HG02870 (cell line): ENCODE measurements around the gene MRC2.
A peak's percentile ranks its signal among the peaks of the same experiment; 100 is the strongest.
"Not testable (repeated sequence)": the region's sequence is repeated elsewhere in the genome, so short reads cannot be mapped to it uniquely, and the experiment has no call there.

Experiments used
- ATAC-seq: cut with Tn5 transposase; IDR thresholded peaks from one replicate; pipeline ENCODE4 v1.9.1; 2021; ENCODE audit warnings: mild to moderate bottlenecking, moderate library complexity; ENCODE audit not compliant: unreplicated experiment

Gene MRC2, protein sequence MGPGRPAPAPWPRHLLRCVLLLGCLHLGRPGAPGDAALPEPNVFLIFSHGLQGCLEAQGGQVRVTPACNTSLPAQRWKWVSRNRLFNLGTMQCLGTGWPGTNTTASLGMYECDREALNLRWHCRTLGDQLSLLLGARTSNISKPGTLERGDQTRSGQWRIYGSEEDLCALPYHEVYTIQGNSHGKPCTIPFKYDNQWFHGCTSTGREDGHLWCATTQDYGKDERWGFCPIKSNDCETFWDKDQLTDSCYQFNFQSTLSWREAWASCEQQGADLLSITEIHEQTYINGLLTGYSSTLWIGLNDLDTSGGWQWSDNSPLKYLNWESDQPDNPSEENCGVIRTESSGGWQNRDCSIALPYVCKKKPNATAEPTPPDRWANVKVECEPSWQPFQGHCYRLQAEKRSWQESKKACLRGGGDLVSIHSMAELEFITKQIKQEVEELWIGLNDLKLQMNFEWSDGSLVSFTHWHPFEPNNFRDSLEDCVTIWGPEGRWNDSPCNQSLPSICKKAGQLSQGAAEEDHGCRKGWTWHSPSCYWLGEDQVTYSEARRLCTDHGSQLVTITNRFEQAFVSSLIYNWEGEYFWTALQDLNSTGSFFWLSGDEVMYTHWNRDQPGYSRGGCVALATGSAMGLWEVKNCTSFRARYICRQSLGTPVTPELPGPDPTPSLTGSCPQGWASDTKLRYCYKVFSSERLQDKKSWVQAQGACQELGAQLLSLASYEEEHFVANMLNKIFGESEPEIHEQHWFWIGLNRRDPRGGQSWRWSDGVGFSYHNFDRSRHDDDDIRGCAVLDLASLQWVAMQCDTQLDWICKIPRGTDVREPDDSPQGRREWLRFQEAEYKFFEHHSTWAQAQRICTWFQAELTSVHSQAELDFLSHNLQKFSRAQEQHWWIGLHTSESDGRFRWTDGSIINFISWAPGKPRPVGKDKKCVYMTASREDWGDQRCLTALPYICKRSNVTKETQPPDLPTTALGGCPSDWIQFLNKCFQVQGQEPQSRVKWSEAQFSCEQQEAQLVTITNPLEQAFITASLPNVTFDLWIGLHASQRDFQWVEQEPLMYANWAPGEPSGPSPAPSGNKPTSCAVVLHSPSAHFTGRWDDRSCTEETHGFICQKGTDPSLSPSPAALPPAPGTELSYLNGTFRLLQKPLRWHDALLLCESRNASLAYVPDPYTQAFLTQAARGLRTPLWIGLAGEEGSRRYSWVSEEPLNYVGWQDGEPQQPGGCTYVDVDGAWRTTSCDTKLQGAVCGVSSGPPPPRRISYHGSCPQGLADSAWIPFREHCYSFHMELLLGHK (N-terminal part only)

DNA sequence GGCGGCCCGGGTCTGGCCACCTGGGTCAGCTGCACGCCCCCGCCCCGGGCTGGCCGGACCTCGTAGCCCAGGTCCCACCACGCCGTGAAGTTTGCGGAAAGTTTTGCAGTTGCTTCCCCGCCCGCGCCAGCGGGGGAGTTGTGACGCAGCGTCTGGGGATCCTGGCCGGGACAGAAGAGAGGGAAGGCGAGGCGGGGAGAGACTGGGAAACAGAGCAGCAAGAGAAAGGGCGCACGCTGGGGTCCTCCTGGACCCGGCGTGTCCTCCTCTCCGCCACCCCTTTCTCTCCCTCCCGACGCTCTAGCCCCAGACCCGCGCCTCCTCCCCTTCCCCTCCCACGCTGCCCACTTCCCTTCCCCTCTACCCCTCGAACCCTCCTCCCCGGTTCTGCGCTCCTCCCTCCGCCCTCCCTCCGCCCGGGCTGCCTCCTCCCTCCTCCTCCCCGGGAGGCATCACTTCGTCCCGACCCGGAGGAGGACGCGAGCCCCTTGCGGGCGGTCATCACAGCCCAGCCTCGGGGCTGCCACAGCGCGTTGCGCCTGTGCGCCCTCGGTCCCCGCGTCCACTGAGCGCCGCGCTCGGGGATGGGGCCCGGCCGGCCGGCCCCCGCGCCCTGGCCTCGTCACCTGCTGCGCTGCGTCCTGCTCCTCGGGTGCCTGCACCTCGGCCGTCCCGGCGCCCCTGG lies at the start of gene MRC2:
MRC2 (plus strand) TSS at position 452 of the 685 bp plus-strand sequence; CDS start at position 585, 133 bp downstream.
- peak; percentile 43 for ATAC-seq

DNA sequence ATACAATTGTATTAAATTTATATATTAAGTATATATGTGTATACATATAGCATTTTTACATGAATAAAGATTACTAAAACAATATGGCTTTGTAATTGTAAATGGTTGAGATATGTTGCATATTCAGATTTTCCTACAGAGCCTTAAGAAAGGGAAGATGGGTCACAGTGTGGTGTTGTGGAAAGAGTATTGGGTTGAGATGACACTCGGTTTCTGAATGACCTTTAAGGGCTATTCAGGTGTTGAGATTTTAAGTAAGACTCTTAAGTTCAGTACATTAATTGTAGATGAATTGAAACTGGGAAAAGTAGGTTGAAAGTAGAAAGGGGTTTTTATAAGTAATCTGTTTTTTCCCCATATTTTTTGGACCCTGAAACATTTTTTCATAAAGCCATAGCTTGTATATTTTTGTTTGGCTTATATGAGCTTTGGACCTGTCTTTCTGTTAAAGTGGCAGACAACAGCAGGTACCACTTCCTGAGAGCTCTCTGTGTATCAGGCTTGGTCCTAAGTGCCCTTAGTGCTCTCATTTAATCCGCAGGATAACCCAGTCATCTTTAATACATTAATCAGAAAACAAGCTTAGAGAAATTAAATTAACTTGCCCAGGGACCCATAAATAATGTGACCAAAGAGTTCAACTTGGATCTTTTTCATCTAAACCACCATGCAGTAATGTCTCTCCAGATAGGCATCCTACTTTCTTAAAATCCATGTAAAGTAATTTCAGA lies 48.5 kb upstream of the MRC2 start:
- no peak for ATAC-seq

DNA sequence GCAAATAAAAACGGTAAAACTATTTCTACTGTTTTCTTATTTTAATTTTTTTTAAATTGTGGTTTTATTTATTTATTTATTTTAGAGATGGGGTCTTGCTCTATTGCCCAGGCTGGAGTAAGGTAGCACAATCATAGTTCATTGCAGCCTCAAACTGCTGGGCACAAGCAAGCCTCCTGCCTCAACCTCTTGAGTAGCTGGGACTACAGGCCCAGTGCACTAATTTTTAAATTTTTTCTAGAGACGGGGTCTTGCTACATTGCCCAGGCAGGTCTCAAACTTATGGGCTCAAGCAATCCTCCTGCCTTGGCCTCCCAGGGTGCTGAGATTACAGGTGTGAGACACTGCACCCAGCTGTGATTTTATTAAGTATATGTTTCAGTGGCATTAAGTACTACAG lies 46.5 kb upstream of the MRC2 start:
- no peak for ATAC-seq

DNA sequence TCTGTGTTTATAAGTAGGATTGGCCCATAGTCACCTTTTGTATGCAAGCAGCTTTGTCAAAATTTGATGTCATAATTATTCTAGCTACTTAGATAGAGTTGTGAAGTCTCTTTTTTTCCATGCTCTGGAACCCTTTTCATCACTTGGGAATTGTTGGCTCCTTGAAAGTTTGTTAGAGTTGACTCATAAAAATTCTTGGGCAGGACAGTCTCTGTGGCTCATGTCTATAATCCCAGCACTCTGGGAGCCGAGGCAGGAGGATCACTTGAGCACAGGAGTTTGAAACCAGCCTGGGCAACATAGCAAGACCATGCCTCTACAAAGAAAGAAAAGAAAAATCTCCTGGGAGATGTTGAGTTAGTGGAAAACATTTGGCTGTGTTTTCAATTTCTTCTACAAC lies 45.7 kb upstream of the MRC2 start:
- no peak for ATAC-seq

DNA sequence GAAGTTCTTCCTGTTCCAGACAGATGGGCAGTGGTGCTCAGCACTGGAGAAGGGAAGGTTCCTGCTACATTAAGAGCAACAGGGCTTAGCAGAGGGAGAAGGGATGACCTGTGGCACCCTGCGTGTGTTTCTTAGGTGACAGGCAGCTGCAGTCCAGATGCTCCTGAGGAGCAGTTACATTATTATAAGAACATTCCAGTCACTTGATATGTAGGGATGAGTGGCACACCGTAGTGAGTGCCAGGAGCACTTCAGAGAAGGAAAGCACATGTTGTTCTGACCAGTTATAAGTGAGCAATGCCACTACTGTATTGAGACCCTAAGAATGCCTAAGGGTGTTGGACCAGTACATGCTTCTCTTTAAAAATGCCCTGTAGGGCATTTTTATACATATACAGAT lies 39.9 kb upstream of the MRC2 start:
- no peak for ATAC-seq

DNA sequence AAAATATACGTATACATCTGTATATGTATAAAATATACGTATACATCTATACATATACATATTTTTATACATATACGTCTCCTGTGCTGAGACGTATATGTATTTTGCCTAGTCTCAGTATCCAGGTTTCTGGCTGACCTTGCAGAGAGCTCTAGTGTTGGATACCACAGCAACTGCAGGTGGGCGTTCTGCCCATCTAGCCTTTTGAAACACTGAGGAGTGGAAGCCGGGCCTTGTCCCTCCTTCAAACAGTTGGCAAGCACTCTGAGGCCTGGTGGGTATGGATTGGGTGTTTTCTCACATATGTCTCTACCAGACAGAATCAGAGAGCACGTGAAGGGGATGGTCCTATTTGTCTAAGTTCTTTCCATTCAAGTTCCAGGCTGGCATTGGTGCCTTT lies 39.4 kb upstream of the MRC2 start:
- ATAC-seq: no peak

DNA sequence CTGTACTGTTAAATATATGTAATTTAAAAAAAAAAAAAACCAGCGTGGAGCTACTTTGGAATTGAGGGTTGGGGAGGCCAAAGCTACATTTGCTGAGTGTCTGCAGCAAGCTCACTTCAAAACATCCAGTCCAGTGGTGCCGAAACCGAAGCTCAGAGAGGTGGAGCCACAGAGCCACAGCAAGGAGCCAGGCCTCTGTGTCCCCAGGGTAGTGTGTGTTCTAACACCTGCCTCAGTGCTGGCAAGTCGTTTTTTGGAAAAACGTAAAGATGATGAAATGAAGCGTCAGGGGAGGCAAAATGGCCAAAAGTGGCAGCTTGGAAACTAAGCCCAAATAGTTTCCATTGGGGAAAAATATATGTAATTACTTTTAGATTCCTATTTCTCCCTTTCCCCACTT lies 36.1 kb upstream of the MRC2 start:
- no peak for ATAC-seq

DNA sequence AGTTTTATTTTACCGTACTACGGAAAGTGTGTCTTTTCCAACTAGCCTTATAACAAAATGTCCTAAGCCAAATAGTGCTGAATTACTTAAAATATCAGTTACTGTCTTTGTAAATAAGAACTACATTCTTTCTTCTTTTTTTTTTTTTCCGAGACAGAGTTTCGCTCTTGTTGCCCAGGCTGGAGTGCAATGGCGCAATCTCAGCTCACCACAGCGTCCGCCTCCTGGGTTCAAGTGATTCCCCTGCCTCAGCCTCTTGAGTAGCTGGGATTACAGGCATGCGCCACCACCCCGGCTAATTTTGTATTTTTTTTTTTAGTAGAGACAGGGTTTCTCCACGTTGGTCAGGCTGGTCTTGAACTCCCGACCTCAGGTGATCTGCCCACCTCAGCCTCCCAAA lies 35.6 kb upstream of the MRC2 start:
- not testable (repeated sequence) for ATAC-seq

DNA sequence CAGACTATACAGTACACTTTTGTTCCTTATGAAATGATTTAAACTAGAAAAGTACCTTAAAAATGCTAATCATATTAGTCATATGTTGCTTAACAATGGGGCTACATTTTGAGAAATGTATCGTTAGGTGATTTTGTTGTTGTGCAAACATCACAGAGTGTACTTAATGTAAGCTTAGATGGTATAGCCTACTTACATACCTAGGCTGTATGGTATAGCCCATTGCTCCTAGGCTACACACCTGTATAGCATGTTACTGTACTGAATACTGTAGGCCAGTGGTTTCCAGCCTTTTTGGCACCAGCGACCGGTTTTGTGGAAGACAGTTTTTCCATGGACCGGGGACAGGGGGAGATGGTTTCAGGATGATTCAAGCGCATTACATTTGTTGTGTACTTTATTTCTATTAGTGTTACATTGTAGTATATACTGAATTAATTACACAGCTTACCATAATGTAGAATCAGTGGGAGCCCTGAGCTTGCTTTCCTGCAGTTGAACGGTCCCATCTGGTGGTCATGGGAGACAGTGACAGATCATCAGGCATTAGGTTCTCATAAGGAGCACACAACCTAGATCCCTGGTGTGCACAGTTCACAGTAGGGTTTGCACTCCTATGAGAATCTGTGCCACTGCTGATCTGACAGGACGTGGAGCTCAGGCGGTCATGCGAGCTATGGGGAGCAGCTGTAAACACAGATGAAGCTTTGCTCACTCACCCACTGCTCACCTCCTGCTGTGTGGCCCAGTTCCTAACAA lies 35.0 kb upstream of the MRC2 start:
- ATAC-seq: no peak

DNA sequence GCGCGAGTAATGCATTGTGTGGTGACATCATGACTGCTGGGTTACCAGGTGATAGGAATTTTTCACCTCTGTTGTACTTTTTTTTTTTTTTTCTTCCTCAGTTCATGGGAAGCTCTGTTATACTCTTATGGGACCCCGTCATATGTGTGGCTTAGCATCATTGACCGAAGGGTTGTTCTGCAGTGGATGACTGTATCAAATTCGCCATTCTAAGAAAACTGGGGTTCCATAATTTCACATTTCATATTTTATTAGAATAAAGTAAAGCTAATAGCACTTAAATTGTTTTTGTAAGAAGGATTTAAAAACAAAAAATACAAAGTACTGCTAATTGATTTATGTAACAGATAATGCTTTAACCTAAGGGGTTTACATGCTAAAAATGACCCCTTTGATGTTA lies 32.0 kb upstream of the MRC2 start:
- no peak for ATAC-seq

DNA sequence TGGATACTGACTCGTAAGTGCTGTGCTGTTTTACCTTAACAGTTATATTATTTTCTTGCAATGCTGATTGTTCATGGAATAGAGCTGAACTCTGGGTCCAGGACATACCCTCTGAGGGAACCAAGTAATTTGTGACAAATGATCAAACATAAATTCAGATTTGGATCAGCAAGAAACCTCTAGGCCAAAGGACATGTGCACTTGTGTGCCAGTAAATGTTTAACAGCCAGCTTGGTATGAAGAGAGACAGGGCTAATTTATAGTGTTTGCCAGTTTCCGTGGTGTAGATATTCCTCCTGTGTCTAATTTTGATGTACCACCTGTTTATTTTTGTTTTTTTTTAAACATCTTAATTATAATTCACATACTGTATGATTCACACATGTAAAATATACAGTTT lies 30.8 kb upstream of the MRC2 start:
- no peak for ATAC-seq

DNA sequence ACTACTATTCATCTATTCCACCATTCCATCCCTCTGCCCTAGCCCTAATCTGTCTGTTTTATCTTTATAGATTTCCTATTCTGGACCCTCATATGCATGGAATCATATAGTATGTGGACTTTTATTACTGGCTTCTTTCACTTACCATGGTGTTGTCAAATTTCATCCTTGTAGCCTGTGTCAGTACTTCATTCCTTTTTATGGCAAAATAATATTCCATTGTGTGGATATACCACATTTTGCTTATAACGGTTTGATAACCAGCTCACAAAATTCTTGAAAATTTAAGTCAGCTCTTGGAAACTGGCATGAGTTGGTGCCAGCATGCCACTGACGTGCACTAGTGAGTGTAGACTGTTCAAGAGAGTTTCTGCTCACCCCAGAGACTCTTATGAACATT lies 30.3 kb upstream of the MRC2 start:
- ATAC-seq: no peak

DNA sequence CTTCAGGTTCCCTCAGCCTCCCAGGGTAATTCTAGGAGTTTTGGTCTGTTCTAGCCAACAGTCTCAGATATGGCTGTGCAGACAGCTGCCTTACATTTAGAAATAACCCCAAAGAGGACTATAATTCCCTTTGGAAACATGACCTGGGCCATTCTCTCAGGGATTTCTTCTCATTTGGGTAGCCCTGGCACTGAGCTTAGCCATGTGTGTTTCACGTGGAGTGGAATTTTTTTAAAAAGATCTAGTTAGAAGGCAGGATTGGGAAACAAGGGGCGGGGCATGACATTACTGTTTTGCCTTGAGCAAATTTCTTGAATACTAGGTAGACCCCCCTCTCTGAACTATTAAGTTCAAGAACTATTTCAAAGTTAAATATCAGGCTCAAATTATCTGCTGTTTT lies 29.6 kb upstream of the MRC2 start:
- no peak for ATAC-seq

DNA sequence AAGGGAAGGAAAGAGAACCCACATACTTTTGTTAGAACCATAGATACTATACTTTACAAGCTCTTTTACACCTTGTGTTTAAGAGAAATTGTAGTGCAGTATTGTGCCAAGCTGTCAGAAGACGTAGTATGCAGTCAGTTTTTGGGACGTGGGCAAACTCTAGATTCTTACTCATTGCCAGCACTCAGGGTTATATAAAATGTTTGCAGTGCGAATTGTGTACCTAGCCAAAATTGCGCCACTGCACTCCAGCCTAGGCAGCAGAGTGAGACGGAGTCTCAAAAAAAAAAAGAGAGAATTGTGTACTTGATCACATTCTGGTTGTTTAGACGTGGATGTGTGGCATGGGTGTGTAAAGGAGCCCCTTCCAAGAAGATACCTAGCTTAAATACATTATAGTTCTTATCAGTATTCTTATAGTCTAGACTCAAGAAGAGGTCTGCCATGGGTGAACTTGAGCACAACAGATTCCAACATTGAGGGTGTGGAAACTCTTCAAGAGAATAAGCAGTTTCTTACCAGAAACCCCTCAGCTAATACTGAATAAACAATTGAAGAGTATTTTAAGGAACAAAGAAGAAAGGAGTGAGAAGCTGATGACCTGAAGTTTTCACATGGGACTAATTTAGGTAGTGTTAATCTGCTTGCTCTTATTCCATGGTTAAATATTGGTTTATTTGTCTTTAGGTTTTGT lies 27.4 kb upstream of the MRC2 start:
- no peak for ATAC-seq

DNA sequence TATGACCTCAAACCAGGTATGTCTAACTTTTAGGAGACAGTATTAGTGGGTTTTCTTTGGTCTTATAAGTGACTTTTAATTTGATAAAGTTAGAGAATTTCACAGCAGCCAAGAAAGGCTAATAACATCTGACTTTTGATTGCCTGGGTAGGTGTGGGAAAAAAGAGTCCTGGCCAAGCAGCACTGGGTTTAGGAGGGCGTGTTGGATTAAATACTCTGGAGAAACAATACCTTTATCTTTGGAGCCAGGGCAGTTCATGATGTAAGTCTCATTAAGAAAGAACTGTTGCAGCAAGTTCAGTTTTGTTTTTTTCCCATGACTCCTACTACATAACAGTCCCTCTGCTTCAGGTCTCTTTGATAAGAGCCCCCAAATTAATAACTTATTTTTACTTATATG lies 26.7 kb upstream of the MRC2 start:
- no peak for ATAC-seq

DNA sequence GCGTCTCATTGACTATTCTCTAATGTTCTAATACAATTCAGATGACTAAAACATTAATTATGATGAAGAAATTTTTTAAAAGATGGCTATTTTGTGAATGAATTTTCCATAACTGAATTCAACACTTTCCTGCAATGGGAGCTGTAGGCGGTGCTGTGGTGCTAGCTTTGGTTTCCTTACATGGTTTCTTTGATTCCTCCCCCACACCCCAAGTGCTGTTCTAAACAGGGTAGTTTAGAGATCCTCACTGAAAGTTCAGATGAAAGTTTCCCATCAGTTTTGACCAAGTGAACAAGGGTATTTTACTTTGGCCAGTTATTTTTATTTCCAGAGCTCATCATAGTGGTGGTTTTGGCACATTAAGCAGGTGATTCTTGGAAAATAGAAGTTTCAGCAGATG lies 26.0 kb upstream of the MRC2 start:
- no peak for ATAC-seq

DNA sequence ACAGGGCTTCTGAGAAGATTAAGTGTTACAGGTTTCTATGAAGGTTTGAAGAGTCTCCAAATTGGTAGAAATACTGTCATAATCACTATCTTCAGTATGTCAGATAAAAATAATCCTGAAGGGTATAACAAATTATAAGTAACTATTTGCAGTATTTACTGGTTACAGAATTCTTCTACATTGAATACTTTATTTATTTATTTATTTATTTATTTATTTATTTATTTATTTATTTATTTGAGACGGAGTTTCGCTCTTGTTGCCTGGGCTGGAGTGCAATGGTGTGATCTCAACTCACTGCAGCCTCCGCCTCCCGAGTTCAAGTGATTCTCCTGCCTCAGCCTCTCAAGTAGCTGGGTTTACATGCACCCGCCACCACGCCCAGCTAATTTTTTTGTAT lies 23.7 kb upstream of the MRC2 start:
- ATAC-seq: not testable (repeated sequence)

DNA sequence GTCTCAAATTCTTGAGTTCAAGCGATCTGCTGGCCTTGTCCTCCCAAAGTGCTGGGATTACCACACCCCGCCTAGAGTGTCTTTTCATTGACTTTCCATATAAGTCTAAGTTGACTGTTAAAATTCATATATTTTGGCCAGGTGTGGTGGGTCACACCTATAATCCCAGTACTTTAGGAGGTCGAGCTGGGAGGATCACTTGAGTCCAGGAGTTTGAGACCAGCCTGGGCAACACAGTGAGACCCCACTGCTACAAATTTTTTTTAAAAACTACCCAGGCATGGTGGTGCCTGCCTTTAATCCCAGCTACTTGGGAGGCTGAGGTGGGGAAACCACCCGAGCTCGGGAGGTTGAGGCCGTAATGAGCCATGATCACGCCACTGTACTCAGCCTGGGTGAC lies 21.9 kb upstream of the MRC2 start:
- no peak for ATAC-seq

DNA sequence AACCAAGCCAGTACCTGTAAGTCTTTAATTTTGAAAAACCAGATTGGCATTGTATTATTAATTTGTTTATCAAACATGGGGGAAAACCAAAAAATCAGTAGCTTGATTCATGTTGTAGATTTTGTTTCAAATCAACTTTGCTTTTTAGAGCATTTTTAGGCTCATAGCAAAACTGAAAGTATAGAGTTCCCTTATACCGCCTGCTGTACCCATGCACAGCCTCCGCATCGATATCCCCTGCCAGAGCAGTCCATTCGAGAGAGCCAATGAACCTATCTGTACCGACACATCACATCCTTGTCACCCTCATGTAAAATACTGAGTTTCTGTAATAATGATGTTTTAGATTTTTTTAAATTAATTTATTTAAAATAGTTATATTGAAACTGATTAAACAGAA lies 16.2 kb upstream of the MRC2 start:
- peak; percentile 63 for ATAC-seq
